Measurements from ENCODE around the gene MTERF4. TPM values are rescaled to one million over a fixed set of nuclear protein-coding genes. Genes with fewer than 3 reads are reported as not detected.

MTERF4 gene
- total RNA-seq, 2 donors from 2014 or later, result 33.2 to 42.5 TPM

DNA sequence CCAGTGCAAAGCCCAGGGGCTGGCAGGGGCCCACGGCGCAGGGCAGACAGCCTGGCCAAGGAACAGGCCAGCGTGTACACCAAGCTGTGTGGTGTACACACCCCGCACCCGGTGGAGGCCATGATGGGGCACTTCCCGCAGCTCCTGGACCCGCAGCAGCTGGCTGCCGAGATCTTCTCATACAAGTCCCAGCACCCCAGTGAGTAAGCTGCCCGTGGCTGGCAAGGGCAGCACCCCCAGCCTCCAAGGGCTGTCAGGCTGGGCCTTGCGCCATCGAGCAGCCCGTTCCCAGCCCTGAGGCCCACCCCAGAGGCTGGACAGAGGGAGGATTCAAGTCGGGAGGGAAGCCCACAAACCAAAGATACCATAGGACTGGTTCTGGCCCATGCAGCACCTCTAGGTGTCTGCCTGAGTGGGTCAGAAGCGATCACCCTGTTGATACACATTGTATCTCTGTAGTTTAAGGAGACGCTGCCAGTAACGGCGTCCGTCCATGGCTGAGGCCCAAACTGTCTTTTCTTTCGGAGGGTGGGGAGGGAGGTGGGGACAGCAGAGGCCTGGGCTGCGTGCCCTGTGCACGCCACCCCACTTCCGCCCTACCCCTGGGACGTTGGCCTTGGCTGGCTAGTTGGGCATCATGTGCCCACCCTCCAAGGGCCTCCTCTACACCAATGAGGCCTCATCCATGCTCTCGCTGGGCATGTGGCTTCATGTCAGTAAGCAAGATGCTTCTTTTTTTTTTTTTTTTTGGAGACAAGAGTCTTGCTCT is 16.8 kb upstream of the MTERF4 start:
- Mint-ChIP-seq H3K9me3 (peaks cover 6% of the 10 kb centered on the region), H3K27ac (no peak overlapping the region), H3K36me3 (ENCODE audit: low read depth) (peaks cover 44% of the 10 kb centered on the region), H3K27me3 (ENCODE audit: insufficient read depth) (no peaks in the 10 kb centered on the region), H3K4me3 (no peak overlapping the region), H3K4me1 (no peaks in the 10 kb centered on the region)
- no peaks in the 10 kb centered on the region for H3K4me1 ChIP-seq (ENCODE audit: control insufficient read depth, insufficient read depth, low read length)
- no peak overlapping the region for H3K9ac ChIP-seq (ENCODE audit: extremely low read depth, low read length, poor library complexity, severe bottlenecking)
- H3K4me3 ChIP-seq (ENCODE audit: low read length), result no peak overlapping the region
- peaks cover 6% of the 10 kb centered on the region for H3K9me3 ChIP-seq (ENCODE audit: control insufficient read depth, low read length)
- no peaks in the 10 kb centered on the region for H3K27me3 ChIP-seq (ENCODE audit: control insufficient read depth, insufficient read depth, low read length, poor library complexity, severe bottlenecking)
- TF ChIP-seq, protein P1, sequence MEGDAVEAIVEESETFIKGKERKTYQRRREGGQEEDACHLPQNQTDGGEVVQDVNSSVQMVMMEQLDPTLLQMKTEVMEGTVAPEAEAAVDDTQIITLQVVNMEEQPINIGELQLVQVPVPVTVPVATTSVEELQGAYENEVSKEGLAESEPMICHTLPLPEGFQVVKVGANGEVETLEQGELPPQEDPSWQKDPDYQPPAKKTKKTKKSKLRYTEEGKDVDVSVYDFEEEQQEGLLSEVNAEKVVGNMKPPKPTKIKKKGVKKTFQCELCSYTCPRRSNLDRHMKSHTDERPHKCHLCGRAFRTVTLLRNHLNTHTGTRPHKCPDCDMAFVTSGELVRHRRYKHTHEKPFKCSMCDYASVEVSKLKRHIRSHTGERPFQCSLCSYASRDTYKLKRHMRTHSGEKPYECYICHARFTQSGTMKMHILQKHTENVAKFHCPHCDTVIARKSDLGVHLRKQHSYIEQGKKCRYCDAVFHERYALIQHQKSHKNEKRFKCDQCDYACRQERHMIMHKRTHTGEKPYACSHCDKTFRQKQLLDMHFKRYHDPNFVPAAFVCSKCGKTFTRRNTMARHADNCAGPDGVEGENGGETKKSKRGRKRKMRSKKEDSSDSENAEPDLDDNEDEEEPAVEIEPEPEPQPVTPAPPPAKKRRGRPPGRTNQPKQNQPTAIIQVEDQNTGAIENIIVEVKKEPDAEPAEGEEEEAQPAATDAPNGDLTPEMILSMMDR (conservative IDR thresholded peaks at IDR 0.05), result no peak
- H3K27ac ChIP-seq (ENCODE audit: low read depth, low read length), result no peak overlapping the region
- WGBS, 2 experiments (ENCODE audit: insufficient coverage in 1 of 2, insufficient read length in 1 of 2), result 92% methylated on average over 11 to 23 of the region's 24 CpGs
- DNase-seq, result no peak
- peaks cover 25% of the 10 kb centered on the region for H3K36me3 ChIP-seq (ENCODE audit: control insufficient read depth, insufficient read depth, low read length)

GRCh38 chr2:241116606-241117560 is 14.8 kb upstream of the MTERF4 start:
- DNase-seq, result no peak
- no peaks in the 10 kb centered on the region for H3K27me3 Mint-ChIP-seq (ENCODE audit: insufficient read depth)
- Histone ChIP-seq H3K36me3 (ENCODE audit: control insufficient read depth, insufficient read depth, low read length) (peaks cover 33% of the 10 kb centered on the region), H3K9me3 (ENCODE audit: control insufficient read depth, low read length) (peaks cover 6% of the 10 kb centered on the region), H3K27me3 (ENCODE audit: control insufficient read depth, insufficient read depth, low read length, poor library complexity, severe bottlenecking) (no peaks in the 10 kb centered on the region), H3K4me3 (ENCODE audit: low read length) (no peak overlapping the region), H3K4me1 (ENCODE audit: control insufficient read depth, insufficient read depth, low read length) (no peaks in the 10 kb centered on the region), H3K9ac (ENCODE audit: extremely low read depth, low read length, poor library complexity, severe bottlenecking) (no peak overlapping the region), H3K27ac (ENCODE audit: low read depth, low read length) (no peak overlapping the region)
- no peaks in the 10 kb centered on the region for H3K4me1 Mint-ChIP-seq
- TF ChIP-seq, protein P1 (conservative IDR thresholded peaks at IDR 0.05), result no peak
- no peak overlapping the region for H3K4me3 Mint-ChIP-seq
- 90 to 95% methylated on average over 24 to 32 of the region's 32 CpGs for WGBS, 2 experiments (ENCODE audit: insufficient coverage in 1 of 2, insufficient read length in 1 of 2)
- peaks cover 40% of the 10 kb centered on the region for H3K36me3 Mint-ChIP-seq (ENCODE audit: low read depth)
- peaks cover 6% of the 10 kb centered on the region for H3K9me3 Mint-ChIP-seq
- H3K27ac Mint-ChIP-seq, result no peak overlapping the region

- H3K27me3 ChIP-seq (ENCODE audit: control insufficient read depth, insufficient read depth, low read length, poor library complexity, severe bottlenecking), result no peaks in the 10 kb centered on the region
- no peak for DNase-seq
- H3K4me1 Mint-ChIP-seq, result no peaks in the 10 kb centered on the region
- H3K36me3 Mint-ChIP-seq (ENCODE audit: low read depth), result peaks cover 32% of the 10 kb centered on the region
- no peak overlapping the region for H3K9ac ChIP-seq (ENCODE audit: extremely low read depth, low read length, poor library complexity, severe bottlenecking)
- H3K9me3 ChIP-seq (ENCODE audit: control insufficient read depth, low read length), result no peaks in the 10 kb centered on the region
- H3K27ac Mint-ChIP-seq, result no peak overlapping the region
- TF ChIP-seq, protein P1 (conservative IDR thresholded peaks at IDR 0.05), result no peak
- no peak overlapping the region for H3K4me3 ChIP-seq (ENCODE audit: low read length)
- H3K27ac ChIP-seq (ENCODE audit: low read depth, low read length), result no peak overlapping the region
- no peaks in the 10 kb centered on the region for H3K4me1 ChIP-seq (ENCODE audit: control insufficient read depth, insufficient read depth, low read length)
- peaks cover 19% of the 10 kb centered on the region for H3K36me3 ChIP-seq (ENCODE audit: control insufficient read depth, insufficient read depth, low read length)
- peaks cover under 1% of the 10 kb centered on the region for H3K9me3 Mint-ChIP-seq
- WGBS, 2 experiments (ENCODE audit: insufficient coverage in 1 of 2, insufficient read length in 1 of 2), result 92 to 95% methylated on average over 2 to 8 of the region's 8 CpGs
- no peak overlapping the region for H3K4me3 Mint-ChIP-seq
- no peaks in the 10 kb centered on the region for H3K27me3 Mint-ChIP-seq (ENCODE audit: insufficient read depth)
Measured at GRCh38 chr2:241115361-241115760, 13.3 kb upstream of the MTERF4 start.

Measured in endodermal cell (in vitro differentiated cells).